HG03354 (cell line): ENCODE data around the gene SLC43A2.

ENCODE experiments used
- ATAC-seq: cut with Tn5 transposase; IDR thresholded peaks from one replicate; pipeline ENCODE4 v1.9.1; 2021; ENCODE audit warnings: mild to moderate bottlenecking; ENCODE audit not compliant: unreplicated experiment, poor library complexity, severe bottlenecking

Gene SLC43A2

DNA sequence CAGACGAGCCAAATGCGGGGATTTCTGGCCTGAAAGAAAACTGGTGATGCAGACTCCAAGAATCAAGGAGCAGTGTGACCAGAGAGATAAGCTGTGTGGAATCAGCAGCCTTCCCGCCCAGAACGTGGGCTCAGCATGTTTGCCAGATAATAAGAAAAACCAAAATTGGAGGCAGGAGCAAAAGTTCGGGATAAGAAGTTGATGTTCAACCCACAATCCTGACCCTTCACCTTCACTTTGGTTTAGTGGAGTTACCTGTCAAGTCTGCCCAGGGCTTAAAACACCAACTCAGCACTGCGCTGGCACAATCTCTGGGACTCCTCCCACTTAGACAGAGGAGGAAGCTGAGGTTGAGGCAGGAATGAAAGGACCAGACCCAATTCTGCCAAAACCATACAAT, 3.1 kb downstream of the SLC43A2 start:
- ATAC-seq = no peak

DNA sequence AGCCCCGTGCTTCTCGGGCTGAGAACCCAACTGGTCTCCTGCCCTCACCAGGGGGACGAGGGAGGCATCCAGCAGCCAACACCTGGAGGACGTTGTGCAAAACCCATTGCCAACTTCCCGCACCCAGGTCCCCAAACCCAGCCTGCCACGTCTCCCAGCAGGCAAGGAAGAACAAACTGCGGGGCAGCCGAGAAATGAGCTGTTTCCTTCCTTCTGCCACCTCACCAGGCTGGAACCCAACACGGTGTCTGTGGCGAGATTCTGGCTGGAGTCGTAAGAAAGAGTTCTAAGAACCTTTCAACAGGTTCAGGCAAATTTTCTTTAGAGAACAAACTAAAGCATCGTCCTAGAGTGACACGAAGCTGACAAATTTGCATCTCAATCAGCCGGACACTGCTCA, 3.6 kb downstream of the SLC43A2 start:
- ATAC-seq = no peak

- ATAC-seq = no peak
These were observed 4.0 kb downstream of the SLC43A2 start for GRCh38 chr17:1624650-1625049.

DNA sequence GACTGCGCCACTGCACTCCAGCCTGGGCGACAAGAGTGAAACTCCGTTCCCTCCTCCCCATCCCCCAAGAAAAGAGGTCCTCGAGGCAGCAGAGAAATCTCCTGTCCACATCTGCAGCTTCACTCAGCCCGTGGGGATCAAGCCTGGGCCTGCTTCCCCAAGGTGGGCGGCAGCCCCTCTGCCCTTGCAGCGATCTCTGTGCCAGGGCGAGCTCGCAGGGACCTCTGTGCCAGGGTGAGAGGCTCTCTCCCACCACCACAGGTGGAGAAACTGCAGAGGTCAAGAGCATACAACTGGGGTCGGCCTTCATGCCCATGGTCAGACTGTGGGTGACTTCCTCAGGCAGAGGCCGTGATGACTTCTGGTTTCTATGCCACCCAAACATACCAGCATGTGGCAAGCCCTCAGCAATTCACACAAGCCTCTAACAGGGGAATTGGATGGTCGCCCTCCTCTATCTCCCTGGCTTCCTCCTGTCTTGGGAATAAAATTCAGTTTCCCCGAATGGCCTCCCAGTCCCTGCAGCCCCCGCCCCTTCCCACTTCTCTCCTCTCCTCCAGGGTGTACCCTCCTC, 5.5 kb downstream of the SLC43A2 start:
- ATAC-seq = no peak

DNA sequence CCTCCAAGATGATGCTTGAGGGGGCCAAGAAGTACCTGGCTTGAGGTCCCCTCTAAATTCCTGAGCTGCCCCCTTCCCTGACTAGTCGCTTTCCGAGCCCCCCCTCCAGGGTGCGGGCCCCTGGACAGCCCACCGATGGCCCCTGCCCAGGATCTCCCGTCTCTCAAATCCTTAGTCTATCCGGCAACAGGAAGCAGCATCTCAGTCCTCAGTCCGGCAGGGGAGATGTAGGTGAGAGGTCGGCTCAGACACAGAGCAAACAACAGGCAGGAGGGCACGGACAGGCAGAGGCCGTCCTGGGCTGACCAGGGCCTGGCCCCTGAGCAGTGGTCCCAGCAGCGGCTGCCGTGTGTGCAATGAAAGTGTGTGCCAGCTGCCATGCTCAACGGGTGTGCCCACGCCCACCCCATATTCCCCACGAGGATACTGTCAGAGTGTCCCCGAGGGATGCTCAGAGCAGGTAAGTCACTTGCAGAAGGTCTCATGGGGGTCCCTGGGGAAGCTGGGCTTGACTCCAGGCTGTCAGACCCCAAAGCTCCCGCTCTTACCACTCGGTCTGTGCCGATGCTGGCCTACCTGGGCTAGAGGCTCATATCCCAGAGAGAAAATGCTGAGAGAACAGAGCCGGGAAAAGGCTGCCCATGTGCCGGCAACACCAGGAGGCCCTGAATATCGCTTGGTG, 7.2 kb downstream of the SLC43A2 start:
- ATAC-seq = no peak

DNA sequence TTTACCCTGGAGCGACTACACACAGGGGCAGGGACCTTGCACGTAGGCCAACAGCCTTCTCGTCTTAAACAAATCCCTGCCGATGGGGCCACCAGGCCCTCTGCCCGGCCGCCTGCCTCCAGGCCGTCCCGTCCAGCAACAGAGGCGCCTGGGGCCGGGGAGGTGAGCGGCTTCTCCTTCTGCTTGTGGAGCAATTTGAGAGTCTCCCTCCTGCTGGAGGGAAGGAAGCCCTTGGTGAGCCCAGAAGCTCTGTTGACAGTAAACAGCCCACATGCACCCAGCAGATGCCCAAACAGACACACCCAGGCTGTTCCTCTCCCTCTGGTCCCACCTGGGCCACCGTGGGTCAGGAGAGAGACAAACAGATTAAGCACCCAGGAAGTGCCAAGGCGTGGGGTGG, 8.1 kb downstream of the SLC43A2 start:
- ATAC-seq = no peak

DNA sequence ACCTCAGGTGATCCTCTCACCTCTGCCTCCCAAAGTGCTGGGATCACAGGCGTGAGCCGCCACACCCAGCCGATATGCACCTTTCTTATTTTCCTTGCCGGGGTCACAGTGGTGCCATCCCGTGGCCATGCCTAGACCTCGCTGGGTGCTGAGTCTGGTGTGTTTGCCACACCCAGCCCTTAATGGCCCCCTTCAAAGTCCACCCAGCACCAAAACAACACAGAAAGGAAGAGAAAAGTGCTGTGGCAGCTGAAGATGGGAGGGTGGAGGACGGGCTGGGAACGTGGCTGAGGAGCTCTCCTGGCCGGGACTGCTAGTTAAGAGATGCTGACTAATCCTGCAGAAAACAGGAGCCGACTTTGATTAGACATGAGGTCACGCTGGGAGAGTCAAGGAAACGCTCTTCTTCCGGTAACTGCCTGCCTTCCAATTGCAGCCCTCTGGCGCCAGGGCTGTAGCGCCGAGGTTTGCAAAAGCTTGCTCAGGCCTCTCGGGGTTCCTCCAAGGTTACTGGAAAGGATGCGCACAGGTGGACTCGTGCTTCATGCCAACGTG, 10.9 kb downstream of the SLC43A2 start:
- no peak for ATAC-seq

GRCh38 chr17:1616101-1616500, 12.5 kb downstream of the SLC43A2 start:
- ATAC-seq = no peak

GRCh38 chr17:1612400-1612799, 16.2 kb downstream of the SLC43A2 start:
- no peak for ATAC-seq

DNA sequence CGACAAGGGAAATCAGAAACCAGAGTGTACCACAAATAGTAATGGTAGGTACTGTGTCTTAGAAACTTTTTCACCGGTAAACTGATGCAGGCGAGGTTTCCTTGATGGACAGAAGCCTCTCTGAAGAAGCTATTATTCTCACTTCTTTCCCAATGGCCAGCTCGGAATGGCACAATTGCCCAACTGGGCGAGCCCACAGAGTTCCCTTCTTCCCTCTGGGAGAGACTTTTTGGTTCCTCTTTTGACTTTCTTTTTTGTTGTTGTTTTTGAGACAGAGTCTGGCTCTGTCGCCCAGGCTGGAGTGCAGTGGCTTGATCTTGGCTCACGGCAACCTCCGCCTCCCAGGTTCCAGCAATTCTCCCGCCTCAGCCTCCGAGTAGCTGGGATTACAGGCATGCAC, 16.9 kb downstream of the SLC43A2 start:
- no peak for ATAC-seq

GRCh38 chr17:1608676-1609075, 20.0 kb downstream of the SLC43A2 start:
- ATAC-seq = no peak

DNA sequence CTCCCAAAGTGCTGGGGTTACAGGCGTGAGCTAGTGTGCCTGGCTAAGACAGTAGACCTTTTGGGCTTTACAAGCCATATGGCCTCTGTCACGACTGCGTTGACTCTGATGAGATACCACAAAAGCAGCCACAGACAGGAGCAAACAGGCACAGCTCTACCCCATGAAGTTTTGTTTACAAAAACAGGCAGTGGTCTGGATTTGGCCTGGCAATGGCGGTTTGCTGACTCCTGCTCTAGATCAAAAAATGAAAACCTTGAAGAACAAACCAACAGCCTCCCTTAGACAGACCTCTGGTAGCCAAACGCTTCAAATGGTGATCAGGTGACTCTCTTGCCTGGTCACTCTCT, 20.7 kb downstream of the SLC43A2 start:
- ATAC-seq = no peak

DNA sequence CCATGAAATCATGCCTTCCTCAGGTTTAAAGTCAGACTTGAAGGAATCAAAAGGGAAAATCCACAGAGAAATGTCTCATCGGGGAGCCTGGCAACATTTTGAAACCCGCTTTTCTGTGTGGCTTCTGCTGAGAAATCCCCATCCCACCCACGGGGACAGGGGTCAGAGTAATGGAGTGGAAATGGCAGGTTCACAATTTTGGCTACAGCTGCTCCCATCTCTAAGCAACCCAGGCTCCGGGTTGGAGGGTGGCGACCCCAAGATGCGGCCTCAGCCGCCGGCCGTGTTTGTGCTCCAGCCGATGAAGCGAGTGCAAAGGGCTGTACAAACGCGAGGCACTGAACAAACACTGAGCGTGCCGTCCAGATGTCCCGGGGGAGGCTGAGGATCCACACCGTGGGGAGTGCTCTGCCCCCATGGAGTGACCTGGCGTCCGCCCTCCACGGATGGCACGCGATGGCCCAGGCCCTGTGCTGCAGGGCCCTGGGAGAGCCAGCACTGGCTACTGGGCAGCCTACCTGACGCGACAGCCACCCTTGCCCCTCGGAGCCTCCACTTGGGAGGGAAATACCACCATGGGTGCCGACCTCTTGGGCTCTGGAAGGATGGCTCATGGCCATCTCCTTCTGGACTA, 22.2 kb downstream of the SLC43A2 start:
- ATAC-seq = no peak

GRCh38 chr17:1605681-1606351, 22.8 kb downstream of the SLC43A2 start:
- no peak for ATAC-seq

GRCh38 chr17:1604831-1605528, 23.7 kb downstream of the SLC43A2 start:
- no peak for ATAC-seq

- no peak for ATAC-seq
These were observed 27.1 kb downstream of the SLC43A2 start for GRCh38 chr17:1601571-1601970.

DNA sequence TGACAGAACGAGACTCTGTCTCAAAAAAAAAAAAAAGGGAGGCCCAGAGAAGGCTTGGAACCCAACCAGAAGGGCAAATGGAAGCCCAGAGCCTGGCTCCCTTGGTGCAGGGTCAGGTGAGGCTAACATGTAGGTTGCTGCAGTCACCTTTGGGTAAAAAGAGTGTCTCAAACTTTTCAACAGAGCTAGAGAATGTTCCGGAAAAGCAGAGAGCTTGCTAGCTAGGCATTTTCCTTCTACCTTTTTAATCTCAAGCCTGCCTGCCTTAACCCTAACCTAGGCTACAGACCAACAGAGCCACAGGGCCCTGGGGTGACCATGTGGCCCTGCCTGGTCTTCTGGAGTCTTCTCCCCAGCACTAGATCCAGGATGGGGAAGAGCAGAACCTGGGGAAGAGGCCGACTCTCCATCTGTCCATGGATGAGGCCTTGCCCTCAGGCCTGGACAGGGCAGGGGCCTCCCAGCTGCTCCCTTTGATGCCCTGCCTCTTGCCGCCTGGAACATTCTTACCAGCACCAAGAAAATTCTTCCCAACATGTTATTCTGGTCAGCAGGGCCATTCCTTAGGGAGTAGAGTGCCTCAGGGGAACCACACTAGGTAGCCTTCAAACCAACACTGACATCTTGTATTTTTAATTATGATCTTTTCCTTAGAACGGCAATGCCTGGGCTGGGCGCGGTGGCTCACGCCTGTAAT, 30.1 kb downstream of the SLC43A2 start:
- ATAC-seq = no peak

GRCh38 chr17:1597861-1598342, 30.7 kb downstream of the SLC43A2 start:
- ATAC-seq = no peak

- no peak for ATAC-seq
These were observed 35.1 kb downstream of the SLC43A2 start for GRCh38 chr17:1593630-1593931.
